HL-60/S4 treated with phorbol 12-myristate 13-acetate at 8.2 ng/mL for 4 days and 3 days (cell line): ENCODE measurements around the gene SF1.

Source experiments
- in situ Hi-C: fragments of 300-500 bp; cut with MboI; formaldehyde crosslinking; loops from 2 replicates; pipeline ENCODE4 v1.15.0; 2022; ENCODE audit warnings: low sequenced_read_pairs

The SF1 gene

DNA sequence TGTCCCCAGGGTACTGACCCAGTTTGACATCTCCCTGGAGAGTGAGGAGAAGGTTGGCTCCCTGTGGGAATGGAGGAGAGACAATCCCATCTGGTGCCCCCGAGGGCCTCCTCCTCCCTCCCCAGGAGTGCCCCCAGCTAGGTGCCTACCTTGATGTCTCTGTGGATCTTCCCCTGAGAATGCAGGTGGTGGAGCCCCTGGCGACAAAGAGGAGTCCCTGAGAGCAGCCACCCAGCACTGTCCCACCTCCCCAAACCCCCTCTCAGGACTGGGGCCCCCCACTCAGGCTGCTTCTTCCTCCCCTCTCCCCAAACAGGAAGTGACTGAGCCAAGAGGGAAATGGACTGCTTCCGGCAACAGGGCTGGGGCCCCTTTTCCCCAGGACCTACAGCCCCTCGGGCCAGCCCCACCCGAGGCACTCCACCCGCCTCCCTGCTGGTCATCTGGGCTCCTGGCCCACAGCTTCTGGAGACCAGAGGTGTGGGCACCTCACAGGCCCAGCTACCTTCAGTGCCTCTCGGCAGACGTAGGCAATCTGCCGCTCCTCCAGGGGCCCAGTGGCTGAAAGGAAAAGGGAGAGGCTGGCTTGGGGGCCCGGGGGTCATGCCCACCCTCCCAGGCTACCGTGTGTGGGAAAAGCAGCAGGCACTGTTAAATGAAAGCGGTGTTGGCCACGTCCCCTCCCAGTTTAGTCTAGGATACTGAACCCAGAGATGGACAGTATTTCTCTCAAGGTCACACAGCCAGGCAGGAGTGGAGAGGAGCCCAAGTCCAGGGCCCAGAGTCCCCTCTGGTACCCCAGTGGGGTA lies 23.4 kb upstream of the SF1 start:
- in situ Hi-C loops, result no loop called here

DNA sequence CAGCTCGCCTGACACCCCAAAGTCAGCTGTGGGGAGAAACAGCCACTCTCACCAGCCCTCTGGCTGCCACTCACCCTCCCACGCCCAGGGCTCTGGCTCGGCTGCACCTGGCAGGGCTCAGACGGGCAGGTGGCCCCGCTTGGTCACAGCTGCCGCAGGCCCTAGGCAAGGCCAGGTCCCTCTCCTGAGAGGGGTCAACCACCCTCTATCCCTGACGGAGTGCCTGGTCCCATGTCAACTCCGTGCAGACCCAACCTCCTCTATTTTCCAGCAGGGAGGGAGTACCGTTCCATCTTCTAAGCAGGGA lies 22.8 kb upstream of the SF1 start:
- in situ Hi-C loops, result no loop called here

DNA sequence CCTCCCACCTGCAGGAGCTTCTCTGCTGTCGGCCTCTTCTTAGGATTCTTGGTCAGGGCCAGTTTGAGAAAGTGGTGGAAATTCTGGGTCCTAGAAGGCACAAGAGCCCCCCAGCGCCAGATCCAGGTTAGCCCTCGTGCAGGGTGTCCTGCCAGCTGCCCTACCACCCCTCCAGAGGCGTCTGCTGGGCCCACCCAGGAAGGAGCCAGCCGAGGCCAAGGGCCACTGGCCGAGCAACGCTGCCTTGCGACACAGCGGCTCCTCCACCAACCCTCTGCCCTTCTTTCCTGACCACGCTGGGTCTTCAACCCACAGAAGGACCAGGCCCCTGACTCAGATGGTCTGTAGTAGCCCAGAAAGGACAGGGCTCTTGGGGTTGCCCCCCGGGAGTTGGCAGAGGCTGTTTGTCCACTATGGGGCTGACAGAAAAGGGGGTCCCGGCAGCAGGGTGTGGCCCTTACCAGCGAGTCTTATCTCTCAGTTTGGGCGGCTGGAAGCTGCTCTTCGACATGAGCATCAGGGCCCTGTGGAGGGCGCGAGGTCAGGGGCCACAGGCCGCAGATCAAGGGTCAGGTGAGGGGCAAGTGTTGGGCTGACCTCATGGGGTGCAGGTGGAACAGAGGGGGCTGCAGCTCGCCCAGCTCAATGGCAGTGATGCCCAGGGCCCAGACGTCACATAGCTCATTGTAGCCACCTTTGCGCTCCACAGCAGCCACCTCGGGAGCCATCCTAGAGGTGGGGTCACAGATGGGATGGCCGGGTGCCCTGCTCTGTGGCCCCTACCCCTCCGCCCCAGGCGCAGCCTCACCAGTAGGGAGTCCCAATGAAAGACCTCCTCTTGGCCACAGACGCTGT lies 22.2 kb upstream of the SF1 start:
- in situ Hi-C loops, result no loop called here

DNA sequence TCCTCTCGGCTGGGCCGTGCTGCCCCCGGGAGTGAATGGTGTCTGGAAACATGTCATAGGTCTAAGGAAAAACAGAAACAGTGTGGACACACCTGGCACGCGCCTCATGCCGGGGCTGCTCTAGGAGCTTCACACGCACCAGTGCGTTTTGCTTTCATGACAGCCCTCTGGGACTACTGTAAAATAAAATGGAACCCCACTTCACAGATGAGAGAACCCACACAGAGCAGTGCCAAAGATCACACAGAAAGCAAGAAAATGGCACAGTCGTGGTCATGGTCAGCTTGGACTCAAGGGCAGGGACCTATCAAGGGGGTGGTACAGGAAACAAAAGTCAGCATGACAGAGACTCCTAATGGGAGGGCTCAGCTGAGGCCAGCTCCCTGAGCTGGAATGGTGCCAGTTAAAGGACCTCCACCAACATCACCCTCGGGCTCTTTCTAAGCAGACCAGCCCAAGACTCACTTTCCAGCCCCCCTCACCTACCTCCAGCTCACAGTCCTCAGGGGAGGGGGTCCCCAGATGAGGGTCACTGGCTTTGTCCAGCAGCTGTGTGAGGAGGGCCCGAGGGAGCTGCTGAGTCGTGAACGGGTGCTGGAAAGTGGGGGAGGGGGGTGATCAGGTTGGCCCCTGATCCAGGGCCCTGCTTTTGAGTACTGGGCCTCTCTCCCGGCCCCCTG lies 21.4 kb upstream of the SF1 start:
- in situ Hi-C loops, result no loop called here

DNA sequence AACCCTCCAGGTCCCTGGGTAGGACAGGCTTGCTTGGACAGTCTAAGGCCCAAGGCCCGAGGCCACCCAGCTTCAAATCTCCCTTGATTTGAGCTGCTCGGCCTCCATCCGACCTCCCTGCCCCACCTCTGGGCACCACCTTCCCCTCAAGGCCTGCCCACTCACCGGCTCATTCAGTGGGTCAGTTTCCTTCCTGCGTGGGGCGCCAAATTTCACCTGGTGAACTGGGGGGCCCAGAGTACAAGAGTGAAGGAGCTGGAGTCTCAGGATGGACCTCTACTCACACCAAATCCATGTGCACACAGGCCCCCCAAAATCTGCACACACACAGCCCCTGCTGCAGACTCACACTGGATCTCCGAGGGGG lies 20.9 kb upstream of the SF1 start:
- in situ Hi-C loops, result no loop called here

DNA sequence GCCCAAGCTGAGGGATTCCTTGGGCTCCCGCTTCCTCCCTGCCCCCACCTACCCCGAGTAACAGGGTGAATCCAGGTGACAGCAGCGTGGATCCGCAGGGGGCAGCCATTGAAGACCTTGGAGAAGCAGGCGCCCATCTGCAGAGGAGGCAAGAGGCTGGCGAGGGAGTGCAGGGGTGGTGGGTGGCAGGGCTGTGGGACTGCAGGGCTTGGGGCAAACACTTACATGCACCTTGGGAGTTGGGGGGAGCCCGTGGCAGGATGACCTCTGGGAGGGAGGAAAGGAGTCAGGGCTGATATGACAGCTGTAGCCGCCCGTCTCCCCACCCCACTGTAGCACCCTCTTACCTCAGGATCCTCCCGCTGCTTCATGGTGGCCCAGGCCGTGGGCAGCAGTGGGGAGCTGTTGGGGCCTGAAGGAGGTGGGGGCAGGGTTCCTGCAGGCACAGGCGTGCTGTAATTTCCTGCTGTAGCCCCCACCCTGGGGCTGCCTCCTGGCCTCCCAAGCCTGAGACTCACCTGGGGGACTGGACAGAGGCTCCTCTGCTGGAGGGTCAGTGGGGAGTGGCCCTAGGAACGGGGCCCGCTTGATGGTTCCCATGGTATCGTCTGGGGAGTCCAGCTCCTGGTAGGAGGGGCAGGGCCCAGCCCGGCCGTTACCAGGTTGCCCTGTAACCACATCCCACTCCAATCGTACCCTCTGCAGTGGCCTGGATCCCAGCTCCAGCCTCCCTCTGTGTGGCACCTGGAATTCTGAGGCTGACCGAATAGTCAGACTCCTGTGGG lies 18.6 kb upstream of the SF1 start:
- in situ Hi-C loops, result no loop called here

DNA sequence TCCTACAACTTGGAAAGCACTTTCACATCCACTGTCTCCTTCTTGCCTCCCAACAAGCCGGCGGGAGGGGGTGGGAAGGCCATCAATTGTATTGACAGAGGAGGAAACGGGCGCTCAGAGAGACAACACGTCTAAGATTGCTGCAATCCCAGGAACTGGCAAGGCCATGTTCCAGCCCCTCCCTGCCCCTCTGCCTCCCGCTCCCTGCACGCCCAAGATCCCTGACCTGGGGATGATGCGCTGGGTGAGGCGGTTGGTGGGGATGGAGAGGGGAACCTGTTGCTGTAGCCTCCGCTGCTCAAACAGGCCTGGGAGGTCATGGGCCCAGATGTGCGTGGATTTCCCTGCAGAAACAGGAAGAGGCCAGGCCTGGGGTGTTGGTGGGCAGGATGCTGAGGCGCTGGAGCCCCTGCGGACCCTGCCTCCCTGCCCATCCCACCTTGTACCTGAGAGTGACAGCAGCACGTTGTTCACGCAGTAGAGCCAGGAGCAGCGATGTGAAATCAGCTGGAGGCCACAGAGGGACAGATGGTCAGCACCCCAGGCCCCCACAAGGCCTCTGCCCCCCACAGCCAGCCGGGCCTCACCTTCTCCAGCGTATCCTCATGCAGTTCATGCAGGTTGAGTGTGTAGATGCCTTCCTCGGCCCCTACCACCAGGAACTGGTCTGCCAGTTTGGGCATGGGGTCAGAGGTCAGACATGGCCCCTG lies 17.9 kb upstream of the SF1 start:
- in situ Hi-C loops, result no loop called here

GRCh38 chr11:64794526-64794925 lies 16.2 kb upstream of the SF1 start:
- in situ Hi-C loops, result no loop called here

DNA sequence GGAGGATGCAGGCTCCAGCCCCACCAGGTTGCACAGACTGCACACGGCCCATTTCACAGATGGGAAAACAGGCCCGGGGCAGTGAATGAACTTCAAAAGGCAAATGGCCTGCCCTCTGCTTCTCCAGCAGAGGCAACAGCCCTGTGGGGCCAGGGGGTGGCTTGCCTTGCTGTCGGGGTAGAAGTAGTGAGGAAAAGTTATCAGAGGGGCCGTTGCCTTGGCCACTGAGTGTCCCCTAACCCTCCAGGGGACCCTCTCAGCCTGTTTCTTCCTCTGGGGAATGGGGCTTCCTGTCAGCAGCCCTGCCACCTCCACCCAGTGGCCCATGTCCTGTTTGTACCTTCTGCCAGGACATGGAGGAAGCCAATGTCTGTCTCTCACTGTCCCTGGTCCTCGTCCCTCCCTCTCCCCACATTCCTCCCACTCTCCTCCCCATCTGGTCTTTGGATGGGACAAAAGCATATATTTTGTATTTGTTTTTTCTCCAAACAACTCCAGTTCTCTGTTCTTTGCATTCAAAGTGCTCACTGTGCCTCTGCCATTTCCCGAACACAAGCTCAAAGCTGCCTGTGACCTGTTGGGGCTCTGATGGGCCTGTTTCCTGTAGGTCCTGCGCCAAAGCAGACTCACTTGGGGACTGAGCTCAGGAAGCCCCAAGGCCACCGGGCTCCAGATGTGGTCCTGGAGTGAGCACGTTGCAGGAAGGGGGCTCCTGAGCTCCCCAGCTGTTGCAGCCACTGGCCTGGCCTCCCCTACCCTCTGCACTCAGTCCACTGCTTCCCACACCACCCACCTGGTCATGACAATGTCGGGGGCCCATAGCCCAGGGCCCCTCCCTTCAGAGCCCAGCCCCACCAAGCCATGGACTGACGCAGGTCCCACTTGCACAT lies 15.2 kb upstream of the SF1 start:
- in situ Hi-C loops, result no loop called here

GRCh38 chr11:64792482-64792881 lies 14.1 kb upstream of the SF1 start:
- in situ Hi-C loops, result no loop called here

- in situ Hi-C loops, result no loop called here
Measured at GRCh38 chr11:64791781-64792291, 13.5 kb upstream of the SF1 start.

DNA sequence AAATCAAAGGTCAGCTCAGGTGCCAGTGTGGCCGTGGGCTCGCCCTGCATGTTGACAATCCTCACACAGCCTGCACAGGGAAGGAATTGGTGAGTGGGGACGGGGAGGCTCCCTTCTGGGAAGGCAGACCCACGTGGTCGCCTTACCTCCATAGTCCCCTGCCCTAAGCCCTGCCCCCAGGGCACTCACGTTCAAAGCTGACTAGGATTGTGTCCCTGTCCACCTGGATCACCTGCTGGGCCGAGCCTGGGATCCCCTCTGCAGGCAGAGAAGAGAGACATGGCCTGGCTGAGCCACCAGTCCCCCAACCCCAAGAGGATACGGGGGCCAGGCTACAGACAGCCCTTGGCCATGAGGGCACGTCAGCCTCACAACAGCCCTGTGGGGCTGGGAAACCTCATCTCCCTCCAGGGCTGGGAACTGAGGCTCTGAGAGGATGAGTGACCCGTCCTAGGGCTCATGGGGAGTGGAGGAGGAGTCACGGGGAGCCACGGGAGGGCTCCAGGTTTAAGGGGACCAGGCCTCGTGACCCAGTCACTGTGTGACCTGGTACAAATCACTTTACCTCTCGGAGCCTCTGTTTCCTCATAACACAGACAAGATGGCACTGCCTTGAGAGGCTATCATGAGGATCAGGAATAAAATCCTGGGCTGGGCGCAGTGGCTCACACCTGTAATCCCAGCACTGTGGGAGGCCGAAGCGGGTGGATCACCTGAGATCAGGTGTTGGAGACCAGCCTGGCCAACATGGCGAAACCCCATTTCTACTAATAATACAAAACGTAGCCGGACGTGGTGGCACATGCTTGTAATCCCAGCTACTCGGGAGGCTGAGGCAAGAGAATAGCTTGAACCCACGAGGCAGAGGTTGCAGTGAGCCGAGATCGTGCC lies 12.1 kb upstream of the SF1 start:
- in situ Hi-C loops, result no loop called here

- in situ Hi-C loops, result no loop called here
Measured at GRCh38 chr11:64789331-64790204, 11.2 kb upstream of the SF1 start.

DNA sequence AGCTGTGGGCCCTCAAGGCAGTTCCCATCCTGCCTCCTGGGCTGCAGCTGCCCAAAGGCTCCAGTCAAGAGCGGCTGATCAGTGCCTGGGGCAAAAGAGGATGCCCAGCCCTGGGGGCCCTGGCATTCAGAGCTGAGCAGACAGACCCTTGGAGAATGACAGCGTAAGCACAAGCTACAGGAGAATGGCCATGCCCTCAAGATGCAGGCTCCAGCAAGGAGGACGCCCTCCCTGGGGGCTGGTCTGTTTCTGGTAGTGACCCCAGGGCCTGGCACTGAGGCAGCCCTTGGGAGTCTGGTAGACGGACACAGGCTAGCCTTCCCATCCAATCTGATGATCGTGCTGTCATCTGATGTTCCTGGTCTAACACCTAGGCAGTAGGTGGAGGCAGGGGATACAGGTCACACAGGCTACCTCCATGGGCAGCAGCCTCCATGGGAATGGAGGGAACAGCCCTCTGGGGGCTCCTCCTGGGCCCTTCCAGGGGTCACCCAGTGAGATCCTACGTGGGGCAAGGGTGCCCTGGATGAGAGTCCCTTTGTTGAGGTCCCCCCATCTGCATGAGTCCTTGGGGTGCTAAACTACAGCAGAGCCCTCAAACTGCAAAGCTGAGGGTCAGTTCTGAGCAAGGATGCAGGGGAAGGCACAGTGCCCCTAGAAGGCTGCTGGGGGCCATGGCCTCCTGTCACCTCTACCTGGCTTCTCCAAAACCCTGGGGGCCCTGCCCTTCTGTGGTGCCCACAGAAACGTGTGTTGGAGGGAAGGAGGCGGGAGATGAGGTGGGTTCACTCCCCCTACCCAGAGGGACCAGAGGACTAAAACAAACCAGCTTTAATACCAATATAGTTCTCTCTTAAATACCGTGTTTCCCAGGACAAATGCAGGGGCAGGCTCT lies 10.2 kb upstream of the SF1 start:
- in situ Hi-C loops, result no loop called here

DNA sequence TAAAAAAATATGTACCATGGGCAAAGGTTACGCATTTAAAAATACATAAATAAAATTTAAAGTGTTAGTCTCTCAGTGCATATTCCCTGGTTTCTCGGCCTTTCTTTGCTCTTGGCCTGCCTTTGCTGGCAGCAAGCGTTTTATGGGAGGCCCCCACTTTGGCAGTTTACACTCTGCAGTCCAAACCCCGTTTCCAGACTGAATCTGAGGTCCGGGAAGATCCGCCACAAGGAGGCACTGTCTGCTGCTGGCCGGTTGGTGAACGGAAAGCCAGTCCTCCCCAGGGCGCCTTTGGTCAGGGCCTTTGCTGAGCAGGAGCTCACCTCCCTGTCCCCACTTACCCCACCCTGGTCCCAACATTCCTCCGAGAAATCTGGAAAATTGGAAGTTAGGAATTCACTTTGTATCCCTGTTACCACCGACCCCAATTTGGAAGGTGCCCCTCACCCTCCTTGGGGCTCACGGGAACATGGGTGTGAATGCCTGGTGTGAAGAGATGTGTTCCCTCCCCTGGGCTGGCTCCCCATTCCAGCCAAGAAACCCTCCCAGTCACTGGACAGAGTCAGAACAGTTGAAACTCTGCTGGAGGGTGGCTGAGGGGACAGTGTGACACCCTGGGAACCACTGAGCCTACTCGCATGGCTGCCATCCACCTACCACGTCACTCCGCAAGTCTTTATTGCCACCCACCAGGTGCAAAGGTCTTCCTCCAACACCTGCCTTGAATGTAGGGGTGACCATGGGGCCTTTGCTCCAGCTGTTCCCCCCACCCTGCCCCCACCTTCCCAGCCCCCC lies 9.4 kb upstream of the SF1 start:
- in situ Hi-C loops, result no loop called here

- in situ Hi-C loops, result no loop called here
Measured at GRCh38 chr11:64786308-64786707, 8.0 kb upstream of the SF1 start.
